Upper lobe of left lung (tissue), 4 donors: ENCODE data around the gene ACAT2.

ENCODE experiments used
- CTCF ChIP-seq, 6 experiments: fragments of 450-650 bp in 4 of 6; fragments of 200-600 bp in 2 of 6; sonication (generic) in 2 of 6; IDR thresholded peaks; one replicate each; pipeline ENCODE4 v1.5.1; 2016 to 2019; ENCODE audit warnings: antibody characterized with exemption in 6 of 6
- EP300 ChIP-seq, 4 donors: sonication (generic); formaldehyde crosslinking; IDR thresholded peaks; one replicate each; pipeline ENCODE4 v1.5.1; 2017; ENCODE audit warnings: antibody characterized with exemption in 4 of 4, control low read depth in 2 of 4
- POLR2A ChIP-seq, 4 donors: fragments of 450-650 bp; IDR thresholded peaks; one replicate each; pipeline ENCODE4 v1.5.1; 2016 to 2017; ENCODE audit warnings: antibody characterized with exemption in 4 of 4, mild to moderate bottlenecking in 2 of 4
- POLR2AphosphoS5 ChIP-seq, 2 donors: sonication (generic); formaldehyde crosslinking; IDR thresholded peaks; one replicate each; pipeline ENCODE4 v1.5.1; 2017; ENCODE audit warnings: antibody characterized with exemption in 2 of 2

GRCh38 chr6:159728531-159728964, 33.3 kb upstream of the ACAT2 start:
- TF ChIP-seq CTCF (IDR thresholded peaks at IDR 0.05) (no peak), POLR2AphosphoS5 (IDR thresholded peaks at IDR 0.05) (no peak), POLR2A (IDR thresholded peaks at IDR 0.05) (no peak), EP300 (IDR thresholded peaks at IDR 0.05) (no peak)
